Lung (tissue), 12 donors: ENCODE results near the gene CAD. TPM values are rescaled to one million over a fixed set of nuclear protein-coding genes. Genes with fewer than 3 reads are reported as not detected.

ENCODE experiments used
- ATAC-seq: fragments of 200-7000 bp; cut with Tn5 transposase; one replicate; pipeline ENCODE4 v1.9.1; 2020; ENCODE audit warnings: moderate number of reproducible peaks; ENCODE audit not compliant: insufficient read depth, low FRiP score
- DNase-seq, 3 donors: peaks; one replicate each; pipeline ENCODE4 v3.0.0-alpha.2; 2013 to 2017
- H3K27ac ChIP-seq, 2 donors: one replicate each; pipeline ENCODE4 v1.5.1; 2013; ENCODE audit warnings: mild to moderate bottlenecking in 2 of 2, moderate library complexity in 2 of 2, control low read depth in 1 of 2, inconsistent platforms in 1 of 2, low read depth in 1 of 2, low read length in 1 of 2
- H3K27me3 ChIP-seq, 3 donors: one replicate each; pipeline ENCODE4 v1.5.1; 2013; ENCODE audit warnings: low read length in 2 of 3; ENCODE audit not compliant: control insufficient read depth in 3 of 3, insufficient read depth in 3 of 3
- H3K36me3 ChIP-seq, 4 donors: one replicate each; pipeline ENCODE4 v1.5.1; 2013; ENCODE audit warnings: low read length in 4 of 4, mild to moderate bottlenecking in 1 of 4, moderate library complexity in 1 of 4; ENCODE audit not compliant: control insufficient read depth in 4 of 4, insufficient read depth in 4 of 4
- H3K4me1 ChIP-seq, 5 donors: one replicate each; pipeline ENCODE4 v1.5.1; 2013; ENCODE audit warnings: low read length in 5 of 5, mild to moderate bottlenecking in 2 of 5, moderate library complexity in 1 of 5; ENCODE audit not compliant: control insufficient read depth in 5 of 5, insufficient read depth in 5 of 5
- H3K4me3 ChIP-seq: one replicate; pipeline ENCODE4 v1.5.1; 2013; ENCODE audit warnings: mild to moderate bottlenecking, control low read depth, moderate library complexity
- H3K9ac ChIP-seq, 2 donors: one replicate each; pipeline ENCODE4 v1.5.1; 2013; ENCODE audit warnings: low read length in 2 of 2, control low read depth in 1 of 2; ENCODE audit not compliant: insufficient read depth in 1 of 2
- H3K9me3 ChIP-seq, 4 donors: one replicate each; pipeline ENCODE4 v1.5.1; 2013; ENCODE audit warnings: low read length in 3 of 4, mild to moderate bottlenecking in 1 of 4, moderate library complexity in 1 of 4; ENCODE audit not compliant: control insufficient read depth in 4 of 4, insufficient read depth in 3 of 4
- CTCF ChIP-seq: IDR thresholded peaks from 2 replicates; pipeline ENCODE4 v1.5.1; 2012; ENCODE audit warnings: mild to moderate bottlenecking; ENCODE audit errors: control extremely low read depth, extremely low read depth
- WGBS, 2 donors: extraction: QIAGEN DNeasy Blood & Tissue Kit; methylation state at CpG; one replicate each; pipeline ENCODE4 v1.1.7; 2013; 5-methylcytosine and 5-hydroxymethylcytosine counted together
- polyA plus RNA-seq, 2 donors: library from polyadenylated mRNA; stranded (reverse); fragments of 200-250 nt; gene quantifications; one replicate each; pipeline ENCODE4 v1.2.1, GENCODE V29; 2013
- total RNA-seq, 2 donors: library from RNA; depleted of rRNA in 1 of 2; stranded (reverse); fragments of >200 nt in 1 of 2; gene quantifications; one replicate each; pipeline ENCODE4 v1.2.1, GENCODE V29; 2014 to 2021
- donor health status: control.
- donor health status: control.
- donor health status: Bipolar disorder and iron deficiency.
- donor health status: healthy.
- donor health status: DM: yes; HTN: yes; CAD: no.

The CAD gene
- total and polyA plus RNA-seq, 4 donors = 10.9 to 42.0 (median 18.9) TPM

DNA sequence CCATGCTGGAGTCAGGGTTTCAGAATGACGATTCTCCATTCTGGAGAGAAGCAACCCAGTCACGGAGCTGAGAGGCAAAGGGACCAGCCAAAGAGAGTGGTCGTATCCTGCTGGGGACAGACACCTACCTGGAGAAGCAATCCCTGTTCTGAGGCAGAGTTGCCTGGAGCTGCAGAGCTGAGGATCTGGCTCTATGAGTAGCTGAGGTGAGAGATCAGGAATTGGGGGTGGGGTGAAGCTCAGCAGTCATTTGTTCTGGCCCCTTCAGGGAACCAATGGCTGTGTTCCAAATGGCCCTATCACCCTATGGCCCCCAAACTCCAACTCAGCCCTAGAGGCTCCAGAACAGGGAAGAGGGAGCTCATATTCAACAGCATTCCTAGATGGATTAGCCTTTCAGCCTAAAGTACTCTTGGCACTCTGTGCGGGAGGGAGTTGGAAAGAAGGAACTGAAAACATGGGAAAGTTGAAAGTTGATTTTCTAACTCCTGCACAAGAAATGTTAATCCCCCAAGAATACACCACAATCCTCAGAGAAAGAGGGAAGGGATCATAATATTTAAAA lies 8.6 kb upstream of the CAD start:
- no peak overlapping the region for H3K27ac ChIP-seq
- H3K4me3 ChIP-seq = no peak overlapping the region
- peaks cover 0 to 12% (median 2%) of the 10 kb centered on the region in 5 donors for H3K4me1 ChIP-seq
- H3K9ac ChIP-seq = no peak overlapping the region
- peaks cover 3 to 47% (median 22%) of the 10 kb centered on the region in 4 donors for H3K36me3 ChIP-seq
- WGBS, 2 donors = 91 to 94% methylated on average over 4 of the region's 4 CpGs
- DNase-seq (no peak), ATAC-seq (no peak)
- no peak for TF ChIP-seq CTCF
- no peaks in the 10 kb centered on the region for H3K9me3 ChIP-seq
- no peaks in the 10 kb centered on the region for H3K27me3 ChIP-seq

DNA sequence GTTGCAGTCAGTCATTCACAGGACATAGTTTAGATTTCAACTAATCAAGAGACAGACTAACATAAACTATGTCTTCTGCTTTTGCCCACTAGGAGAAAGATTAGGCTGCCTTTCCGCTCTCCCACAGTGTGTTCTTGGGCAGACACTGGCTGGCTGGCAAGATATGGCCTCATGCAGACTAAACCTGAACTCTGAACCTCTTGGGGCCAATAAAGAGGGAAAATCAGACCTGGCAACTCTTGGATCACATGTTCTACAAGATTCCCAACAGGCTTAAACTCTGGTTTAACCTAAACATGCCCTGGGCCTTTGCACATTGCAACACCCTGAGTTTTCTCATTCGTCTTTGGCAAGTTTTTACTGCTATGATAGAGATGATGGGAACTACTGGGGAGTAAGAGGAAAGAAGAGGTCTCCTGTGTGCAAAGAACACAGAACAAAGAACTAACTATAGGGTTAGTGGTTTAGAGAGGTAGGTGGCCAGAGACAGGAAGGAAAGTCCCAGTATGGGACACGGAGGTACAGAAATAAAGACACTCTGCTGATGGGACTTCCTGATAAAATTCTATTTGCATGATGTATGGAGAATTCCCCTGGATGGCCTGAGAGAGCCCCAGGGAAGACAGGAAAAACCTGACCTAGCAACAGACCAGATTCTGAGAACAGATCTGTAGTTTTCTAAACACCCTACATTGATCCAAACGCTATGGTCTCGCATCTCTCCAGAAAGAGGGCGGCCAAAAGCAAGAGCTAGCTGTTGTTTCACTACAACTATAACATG lies 7.4 kb upstream of the CAD start:
- H3K4me1 ChIP-seq = peaks cover 0 to 14% (median 2%) of the 10 kb centered on the region in 5 donors
- no peak for DNase-seq
- H3K27ac ChIP-seq = no peak overlapping the region
- no peak for TF ChIP-seq CTCF
- 78 to 90% methylated on average over 6 of the region's 6 CpGs for WGBS, 2 donors
- H3K36me3 ChIP-seq = peaks cover 3 to 35% (median 16%) of the 10 kb centered on the region in 4 donors
- H3K9me3 ChIP-seq = no peaks in the 10 kb centered on the region
- no peaks in the 10 kb centered on the region for H3K27me3 ChIP-seq
- ATAC-seq = no peak
- H3K9ac ChIP-seq = no peak overlapping the region
- no peak overlapping the region for H3K4me3 ChIP-seq

DNA sequence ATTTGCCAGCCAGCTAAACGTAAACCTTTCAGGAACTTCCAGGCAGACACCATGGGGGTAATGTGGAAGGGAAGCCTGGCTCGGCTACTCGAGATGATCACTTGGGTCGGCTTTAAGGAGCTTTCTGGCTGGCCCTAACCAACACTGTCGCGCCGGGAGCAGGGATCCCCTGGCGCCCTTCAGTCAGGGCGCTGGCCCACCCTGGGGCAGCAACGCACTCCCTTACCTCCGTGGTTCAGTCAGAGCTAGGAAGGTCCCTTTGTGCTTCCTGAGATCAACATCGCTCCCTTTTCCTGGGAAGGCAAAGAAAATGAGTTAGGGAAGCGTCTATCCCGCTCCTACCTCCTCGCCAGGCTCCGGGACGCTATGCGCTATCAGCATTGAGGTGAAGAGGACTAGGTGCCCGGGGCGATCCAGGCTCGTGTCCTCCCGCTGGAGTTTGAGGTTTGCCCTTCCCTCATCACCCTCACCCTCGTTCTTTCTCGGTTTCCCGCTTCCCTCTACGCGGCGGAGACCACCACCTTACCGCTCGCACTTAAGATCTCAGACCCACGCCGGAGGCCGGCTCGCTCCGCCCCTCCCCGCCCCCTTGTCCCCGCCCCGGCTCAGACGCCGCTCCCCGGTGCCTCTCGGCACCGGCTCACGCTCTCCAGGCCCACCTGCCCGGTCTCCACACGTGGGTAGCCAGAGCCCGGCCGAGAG lies 5.8 kb upstream of the CAD start:
- no peaks in the 10 kb centered on the region for H3K9me3 ChIP-seq
- H3K4me1 ChIP-seq = peaks cover 0 to 14% (median 2%) of the 10 kb centered on the region in 5 donors
- peak overlapping the region; percentile 24 to 68 for H3K27ac ChIP-seq
- H3K4me3 ChIP-seq = peak overlapping the region; percentile 74
- no peak for TF ChIP-seq CTCF
- DNase-seq (no peak), ATAC-seq (no peak)
- WGBS, 2 donors = 4% methylated on average over 48 of the region's 48 CpGs
- no peaks in the 10 kb centered on the region for H3K27me3 ChIP-seq
- peak overlapping the region; percentile 43 to 82 for H3K9ac ChIP-seq
- peaks cover 3 to 26% (median 10%) of the 10 kb centered on the region in 4 donors for H3K36me3 ChIP-seq
